NCI-H1436 treated with DMSO at 0.1 percent for 48 hours (cell line): ENCODE results near the gene ZCCHC14.

Experiments
- DNase-seq: peaks from one replicate; lab custom pipeline; 2025; lab: John Stamatoyannopoulos, UW

The ZCCHC14 gene

GRCh38 chr16:87361916-87362619 is 130.8 kb downstream of the ZCCHC14 start:
- DNase-seq, result no peak

- DNase-seq, result no peak
Measured at GRCh38 chr16:87360862-87361610, 131.8 kb downstream of the ZCCHC14 start.

DNA sequence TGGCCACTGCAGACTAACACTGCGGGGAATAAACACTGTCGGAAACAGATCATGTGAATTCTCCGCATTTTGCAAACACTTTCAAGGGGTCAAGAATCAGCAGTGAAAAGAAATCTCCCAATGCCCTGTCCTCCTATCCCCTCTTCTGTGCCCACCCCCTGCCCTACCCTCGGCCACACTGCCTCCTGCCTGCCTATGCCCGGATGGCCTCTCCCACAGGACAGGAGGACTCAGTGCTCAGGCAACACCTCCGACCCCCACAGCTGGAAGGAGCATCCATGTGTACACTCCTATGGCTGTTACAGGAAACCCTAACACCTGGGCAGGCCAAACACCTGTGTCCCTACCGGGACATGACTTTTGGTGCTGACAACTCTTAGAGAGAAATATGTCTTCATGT is 133.7 kb downstream of the ZCCHC14 start:
- DNase-seq, result no peak

- no peak for DNase-seq
Measured at GRCh38 chr16:87358696-87359095, 134.1 kb downstream of the ZCCHC14 start.

- DNase-seq, result no peak
Measured at GRCh38 chr16:87358250-87358649, 134.6 kb downstream of the ZCCHC14 start.

GRCh38 chr16:87356491-87356853 is 136.4 kb downstream of the ZCCHC14 start:
- DNase-seq, result no peak
